KMS-11 (cell line): ENCODE measurements around the gene SOCS3.

Experiments
- H2AFZ ChIP-seq: fragments of 200-600 bp; sonication (generic); 2 replicates; pipeline ENCODE4 v1.6.1; 2016; ENCODE audit warnings: antibody characterized with exemption, mixed run types, low read depth
- H3K27ac ChIP-seq: fragments of 200-600 bp; sonication (generic); 2 replicates; pipeline ENCODE4 v1.6.1; 2016; ENCODE audit warnings: mild to moderate bottlenecking, mixed run types
- H3K27me3 ChIP-seq: fragments of 200-600 bp; sonication (generic); 2 replicates; pipeline ENCODE4 v1.6.1; 2017; ENCODE audit warnings: mild to moderate bottlenecking, low read depth, mixed run types, moderate library complexity; ENCODE audit not compliant: insufficient read depth
- H3K36me3 ChIP-seq: fragments of 200-600 bp; sonication (generic); 2 replicates; pipeline ENCODE4 v1.6.1; 2017; ENCODE audit warnings: mild to moderate bottlenecking, mixed run types; ENCODE audit not compliant: insufficient read depth
- H3K4me1 ChIP-seq: fragments of 200-600 bp; sonication (generic); 2 replicates; pipeline ENCODE4 v1.6.1; 2016; ENCODE audit warnings: mild to moderate bottlenecking, low read depth, mixed run types; ENCODE audit not compliant: poor library complexity, severe bottlenecking
- H3K4me2 ChIP-seq: fragments of 200-600 bp; sonication (generic); 2 replicates; pipeline ENCODE4 v1.7.0; 2016; ENCODE audit warnings: mild to moderate bottlenecking, mixed run types
- H3K4me3 ChIP-seq: fragments of 200-600 bp; sonication (generic); IDR thresholded peaks from 2 replicates; pipeline ENCODE4 v1.6.1; 2017; ENCODE audit warnings: low read depth, low read length, mixed read lengths; ENCODE audit not compliant: insufficient read depth
- H3K79me2 ChIP-seq: fragments of 200-600 bp; sonication (generic); 2 replicates; pipeline ENCODE4 v1.6.1; 2016; ENCODE audit warnings: low read depth, mixed run types; ENCODE audit not compliant: insufficient read depth
- H3K9ac ChIP-seq: fragments of 200-600 bp; sonication (generic); 2 replicates; pipeline ENCODE4 v1.6.1; 2016; ENCODE audit warnings: mild to moderate bottlenecking, mixed run types
- H4K20me1 ChIP-seq: fragments of 200-600 bp; sonication (generic); 2 replicates; pipeline ENCODE4 v1.6.1; 2016; ENCODE audit warnings: mild to moderate bottlenecking, mixed run types; ENCODE audit not compliant: insufficient read depth
- CTCF ChIP-seq: fragments of 200-600 bp; sonication (generic); conservative IDR thresholded peaks from 2 replicates; pipeline ENCODE4 v1.6.1; 2017; ENCODE audit warnings: low read depth, mild to moderate bottlenecking, antibody characterized with exemption, low read length, moderate library complexity, mixed read lengths

The SOCS3 gene

GRCh38 chr17:78394209-78394608 lies 34.3 kb upstream of the SOCS3 start:
- Histone ChIP-seq H3K27me3 (no peaks in the 10 kb centered on the region), H3K4me1 (no peaks in the 10 kb centered on the region), H3K27ac (no peak overlapping the region), H3K36me3 (peaks cover 7% of the 10 kb centered on the region; the same call in 1 of the 2 replicates), H3K4me3 (no peak overlapping the region), H3K4me2 (no peak overlapping the region), H4K20me1 (peaks cover 4% of the 10 kb centered on the region; the same call in 1 of the 2 replicates), H2AFZ (no peak overlapping the region), H3K79me2 (peaks cover 43% of the 10 kb centered on the region; the same call in 1 of the 2 replicates), H3K9ac (no peak overlapping the region)
- no peak for TF ChIP-seq CTCF

- no peaks in the 10 kb centered on the region for H3K27me3 ChIP-seq
- no peak for TF ChIP-seq CTCF
- H3K4me2 ChIP-seq: no peak overlapping the region
- H3K36me3 ChIP-seq: peaks cover 4% of the 10 kb centered on the region; the same call in 1 of the 2 replicates
- H4K20me1 ChIP-seq: peaks cover 4% of the 10 kb centered on the region; the same call in 1 of the 2 replicates
- no peak overlapping the region for H3K27ac ChIP-seq
- H3K9ac ChIP-seq: no peak overlapping the region
- H3K4me3 ChIP-seq: no peak overlapping the region
- peaks cover 49% of the 10 kb centered on the region for H3K79me2 ChIP-seq
- no peak overlapping the region for H2AFZ ChIP-seq
- H3K4me1 ChIP-seq: no peaks in the 10 kb centered on the region
These were observed 33.7 kb upstream of the SOCS3 start for GRCh38 chr17:78393575-78393974.

GRCh38 chr17:78392295-78392694 lies 32.4 kb upstream of the SOCS3 start:
- Histone ChIP-seq H3K27me3 (no peaks in the 10 kb centered on the region), H3K79me2 (peaks cover 62% of the 10 kb centered on the region), H3K4me1 (no peaks in the 10 kb centered on the region), H3K27ac (no peak overlapping the region), H4K20me1 (peaks cover 4% of the 10 kb centered on the region; the same call in 1 of the 2 replicates), H3K9ac (no peak overlapping the region), H2AFZ (no peak overlapping the region), H3K4me3 (no peak overlapping the region), H3K36me3 (peaks cover 4% of the 10 kb centered on the region; the same call in 1 of the 2 replicates), H3K4me2 (no peak overlapping the region)
- no peak for TF ChIP-seq CTCF

GRCh38 chr17:78391843-78392242 lies 32.0 kb upstream of the SOCS3 start:
- Histone ChIP-seq H3K9ac (no peak overlapping the region), H3K27me3 (no peaks in the 10 kb centered on the region), H3K4me3 (no peak overlapping the region), H3K4me1 (peaks cover 4% of the 10 kb centered on the region), H3K27ac (no peak overlapping the region), H4K20me1 (peaks cover 4% of the 10 kb centered on the region; the same call in 1 of the 2 replicates), H2AFZ (no peak overlapping the region), H3K4me2 (no peak overlapping the region), H3K36me3 (peaks cover 2% of the 10 kb centered on the region; the same call in 1 of the 2 replicates), H3K79me2 (peaks cover 66% of the 10 kb centered on the region)
- TF ChIP-seq CTCF: no peak
